ENCODE measurements around the gene USP4. TPM values are rescaled to one million over a fixed set of nuclear protein-coding genes. Genes with fewer than 3 reads are reported as not detected.

Gene USP4
- total and polyA plus RNA-seq, 12 donors = 14.2 to 71.0 (median 41.2) TPM

GRCh38 chr3:49305608-49306007 is 34.2 kb downstream of the USP4 start:
- WGBS, 4 donors = 89 to 96% (median 92%) methylated on average over 5 of the region's 5 CpGs
- no peak overlapping the region for H3K27ac ChIP-seq
- peaks cover 0 to 4% of the 10 kb centered on the region in 2 donors for H3K4me1 ChIP-seq (replicated peaks in 1 of 2)
- H3K36me3 ChIP-seq (replicated peaks in 1 of 2) = peaks cover 0 to 96% of the 10 kb centered on the region in 2 donors
- TF ChIP-seq CTCF (IDR thresholded peaks at IDR 0.05) (no peak), POLR2A (IDR thresholded peaks at IDR 0.05) (no peak)
- H3K4me3 ChIP-seq = no peak overlapping the region
- no peaks in the 10 kb centered on the region for H3K27me3 ChIP-seq
- no peak for DNase-seq
- intact Hi-C loops (cut with DNase I) = no loop called here
- H3K9me3 ChIP-seq (replicated peaks in 1 of 3) = no peaks in the 10 kb centered on the region

GRCh38 chr3:49302613-49303012 is 37.2 kb downstream of the USP4 start:
- H3K4me1 ChIP-seq (replicated peaks in 1 of 2) = peaks cover 0 to under 1% of the 10 kb centered on the region in 2 donors
- no peak overlapping the region for H3K4me3 ChIP-seq
- H3K27me3 ChIP-seq = no peaks in the 10 kb centered on the region
- intact Hi-C loops (cut with DNase I) = no loop called here
- no peaks in the 10 kb centered on the region for H3K9me3 ChIP-seq (replicated peaks in 1 of 3)
- no peak overlapping the region for H3K27ac ChIP-seq
- TF ChIP-seq CTCF (IDR thresholded peaks at IDR 0.05) (no peak), POLR2A (IDR thresholded peaks at IDR 0.05) (no peak)
- peaks cover 0 to 96% of the 10 kb centered on the region in 2 donors for H3K36me3 ChIP-seq (replicated peaks in 1 of 2)
- no peak for DNase-seq
- WGBS, 4 donors = 78 to 100% (median 99%) methylated on average over 1 of the region's 1 CpG

- Histone ChIP-seq H3K4me3 (no peak overlapping the region), H3K27me3 (no peaks in the 10 kb centered on the region), H3K9me3 (replicated peaks in 1 of 3) (no peaks in the 10 kb centered on the region), H3K36me3 (replicated peaks in 1 of 2) (peaks cover 0 to 97% of the 10 kb centered on the region in 2 donors), H3K27ac (no peak overlapping the region), H3K4me1 (replicated peaks in 1 of 2) (peaks cover 9 to 13% of the 10 kb centered on the region in 2 donors)
- TF ChIP-seq CTCF (IDR thresholded peaks at IDR 0.05) = no peak
- no peak for TF ChIP-seq POLR2A (IDR thresholded peaks at IDR 0.05)
- WGBS, 4 donors = 88 to 98% (median 96%) methylated on average over 3 of the region's 3 CpGs
- intact Hi-C loops (cut with DNase I) = no loop called here
- no peak for DNase-seq
These were observed 39.3 kb downstream of the USP4 start for GRCh38 chr3:49300595-49300994.

GRCh38 chr3:49298511-49298910 is 41.3 kb downstream of the USP4 start:
- intact Hi-C loops (cut with DNase I) = no loop called here
- TF ChIP-seq CTCF (IDR thresholded peaks at IDR 0.05) (no peak), POLR2A (IDR thresholded peaks at IDR 0.05) (no peak)
- no peak overlapping the region for H3K27ac ChIP-seq
- H3K4me3 ChIP-seq = no peak overlapping the region
- WGBS, 4 donors = 87 to 90% (median 88%) methylated on average over 7 of the region's 7 CpGs
- H3K9me3 ChIP-seq (replicated peaks in 1 of 3) = no peaks in the 10 kb centered on the region
- H3K36me3 ChIP-seq (replicated peaks in 1 of 2) = peaks cover 0 to 95% of the 10 kb centered on the region in 2 donors
- H3K4me1 ChIP-seq (replicated peaks in 1 of 2) = peaks cover 9 to 13% of the 10 kb centered on the region in 2 donors
- H3K27me3 ChIP-seq = no peaks in the 10 kb centered on the region
- no peak for DNase-seq
